Activated T-cell treated with anti-CD3 and anti-CD28 coated beads, Interleukin-2, amount 50 U/mL, for 24 hours (primary cell): Measurements from ENCODE around the gene SLC17A5.
"Not testable (repeated sequence)": the region's sequence is repeated elsewhere in the genome, so short reads cannot be mapped to it uniquely, and the experiment has no call there.

Experiments
- DNase-seq: peaks from one replicate; pipeline ENCODE4 v3.0.0-alpha.2; 2020
- H3K27ac Mint-ChIP-seq: 2 replicates; pipeline ENCODE4 v1.8.0; 2020; ENCODE audit warnings: mild to moderate bottlenecking, mixed read lengths
- H3K27me3 Mint-ChIP-seq: 2 replicates; pipeline ENCODE4 v1.8.0; 2020; ENCODE audit warnings: mixed read lengths
- H3K36me3 Mint-ChIP-seq: 2 replicates; pipeline ENCODE4 v1.8.0; 2020; ENCODE audit warnings: low read depth, mixed read lengths
- H3K4me1 Mint-ChIP-seq: 2 replicates; pipeline ENCODE4 v1.8.0; 2020; ENCODE audit warnings: low read depth, mixed read lengths
- H3K4me3 Mint-ChIP-seq: 2 replicates; pipeline ENCODE4 v1.8.0; 2020; ENCODE audit warnings: mild to moderate bottlenecking, moderate library complexity, mixed read lengths
- H3K9me3 Mint-ChIP-seq: 2 replicates; pipeline ENCODE4 v1.8.0; 2020; ENCODE audit warnings: mixed read lengths

Gene SLC17A5

DNA sequence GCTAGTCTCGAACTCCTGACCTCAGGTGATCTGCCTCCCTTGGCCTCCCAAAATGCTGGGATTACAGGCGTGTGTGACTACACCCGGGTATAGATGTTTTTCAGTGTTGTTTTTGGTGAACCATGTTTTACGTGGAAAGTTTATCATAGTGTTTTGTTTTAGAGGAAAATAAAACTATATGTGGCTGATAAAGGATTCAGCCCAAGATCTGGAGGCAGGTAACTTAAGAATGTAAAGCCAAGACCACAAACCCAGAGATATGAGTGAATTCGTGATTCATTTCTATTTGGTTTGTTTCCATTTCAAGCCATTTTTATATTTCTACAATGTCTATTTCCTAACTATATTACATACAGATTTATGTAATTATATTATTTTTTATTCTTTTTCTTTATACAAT is 26.1 kb upstream of the SLC17A5 start:
- H3K4me3 Mint-ChIP-seq, H3K36me3 Mint-ChIP-seq, H3K4me1 Mint-ChIP-seq, DNase-seq, H3K27ac Mint-ChIP-seq: not testable (repeated sequence)
- peaks cover 12% of the 10 kb centered on the region for H3K9me3 Mint-ChIP-seq
- H3K27me3 Mint-ChIP-seq = peaks cover 21% of the 10 kb centered on the region

- H3K27me3 Mint-ChIP-seq = peaks cover 20% of the 10 kb centered on the region
- H3K4me3 Mint-ChIP-seq = no peak overlapping the region
- peaks cover 11% of the 10 kb centered on the region for H3K9me3 Mint-ChIP-seq
- H3K4me1 Mint-ChIP-seq = peaks cover 3% of the 10 kb centered on the region
- DNase-seq = no peak
- no peak overlapping the region for H3K27ac Mint-ChIP-seq
- H3K36me3 Mint-ChIP-seq = no peaks in the 10 kb centered on the region
Measured at GRCh38 chr6:73679009-73679408, 25.2 kb upstream of the SLC17A5 start.

- peak; percentile 67 for DNase-seq
- Mint-ChIP-seq H3K4me1 (peaks cover 3% of the 10 kb centered on the region), H3K36me3 (no peaks in the 10 kb centered on the region), H3K9me3 (no peaks in the 10 kb centered on the region), H3K27me3 (peaks cover 27% of the 10 kb centered on the region), H3K27ac (no peak overlapping the region), H3K4me3 (no peak overlapping the region)
Measured at GRCh38 chr6:73675466-73676098, 21.8 kb upstream of the SLC17A5 start.

DNA sequence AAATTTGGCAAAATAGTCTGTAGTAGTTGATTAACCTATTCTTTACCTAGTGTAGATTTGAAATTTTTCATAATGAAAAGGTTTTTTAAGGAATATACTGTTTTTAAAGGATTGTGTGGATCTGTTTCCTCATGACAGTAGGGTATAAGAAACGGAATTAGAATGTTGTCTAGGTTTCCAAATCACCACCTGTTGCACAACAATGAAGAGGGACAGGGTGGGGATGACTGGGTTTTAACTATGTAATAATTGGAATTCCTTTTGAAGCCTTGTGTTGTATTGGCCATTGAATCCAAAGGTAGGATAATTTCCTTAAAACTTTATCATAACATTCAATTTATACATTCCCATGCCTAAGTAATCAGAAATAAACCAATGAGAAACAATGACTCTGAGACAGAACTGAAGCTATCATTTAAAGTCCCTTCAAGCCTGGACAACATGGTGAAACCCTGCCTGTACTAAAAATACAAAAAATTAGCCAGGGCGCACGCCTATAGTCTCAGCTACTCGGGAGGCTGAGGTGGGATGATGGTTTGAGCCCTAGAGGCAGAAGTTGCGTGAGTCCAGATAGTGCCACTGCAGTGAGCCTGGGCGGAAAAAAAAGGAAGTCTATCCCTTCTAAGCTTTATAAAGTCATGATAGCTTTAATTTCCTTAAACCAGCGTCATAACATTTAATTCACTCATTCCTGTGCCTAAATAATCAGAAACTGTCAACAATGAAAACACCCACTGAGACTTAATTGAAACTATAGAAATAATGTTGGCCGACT is 18.3 kb upstream of the SLC17A5 start:
- Mint-ChIP-seq H3K4me3 (no peak overlapping the region), H3K27me3 (peaks cover 36% of the 10 kb centered on the region), H3K27ac (no peak overlapping the region), H3K4me1 (peaks cover 6% of the 10 kb centered on the region), H3K9me3 (no peaks in the 10 kb centered on the region), H3K36me3 (no peaks in the 10 kb centered on the region)
- DNase-seq = no peak

DNA sequence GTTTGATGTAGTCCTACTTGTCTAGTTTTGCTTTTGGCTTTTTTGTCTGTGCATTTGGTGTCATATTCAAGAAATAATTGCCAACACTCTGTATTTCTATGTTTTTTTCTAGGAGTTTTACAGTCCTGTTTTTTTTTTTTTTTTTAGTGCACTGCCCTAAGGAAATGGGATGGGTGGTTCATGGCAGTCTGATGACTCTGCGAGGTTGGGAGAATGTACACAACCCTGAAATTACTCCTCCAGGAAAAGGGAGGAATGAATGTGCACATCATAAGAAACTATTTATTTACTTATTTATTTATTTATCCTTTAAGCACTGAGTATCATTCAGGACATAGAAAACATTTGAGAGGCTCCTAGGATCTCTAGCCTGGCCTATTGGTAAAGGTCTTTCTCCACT is 15.2 kb upstream of the SLC17A5 start:
- Mint-ChIP-seq H3K9me3 (no peaks in the 10 kb centered on the region), H3K27me3 (peaks cover 31% of the 10 kb centered on the region), H3K4me1 (peaks cover 14% of the 10 kb centered on the region), H3K4me3 (no peak overlapping the region), H3K36me3 (no peaks in the 10 kb centered on the region), H3K27ac (no peak overlapping the region)
- no peak for DNase-seq

DNA sequence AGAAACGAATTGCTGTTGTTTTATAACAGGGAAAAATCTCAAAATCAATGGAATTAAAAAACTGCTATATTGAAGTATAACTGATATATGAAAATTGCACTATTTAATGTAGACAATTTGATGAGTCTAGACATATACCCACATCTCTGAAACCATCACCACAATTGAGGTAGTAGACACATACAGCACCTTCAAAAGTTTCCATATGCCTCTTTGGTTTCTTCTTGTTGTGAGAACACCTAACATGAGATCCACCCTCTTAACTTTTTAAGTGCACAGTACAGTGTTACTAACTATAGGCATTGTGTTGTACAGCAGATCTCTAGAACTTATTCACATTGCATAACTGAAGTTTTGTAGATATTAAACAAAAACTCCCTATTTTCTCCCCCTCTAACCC is 14.0 kb upstream of the SLC17A5 start:
- Mint-ChIP-seq H3K4me1 (peaks cover 14% of the 10 kb centered on the region), H3K27me3 (peaks cover 31% of the 10 kb centered on the region), H3K9me3 (no peaks in the 10 kb centered on the region), H3K36me3 (no peaks in the 10 kb centered on the region), H3K4me3 (no peak overlapping the region), H3K27ac (no peak overlapping the region)
- no peak for DNase-seq

- peaks cover 14% of the 10 kb centered on the region for H3K4me1 Mint-ChIP-seq
- no peaks in the 10 kb centered on the region for H3K36me3 Mint-ChIP-seq
- peaks cover 19% of the 10 kb centered on the region for H3K27me3 Mint-ChIP-seq
- no peak overlapping the region for H3K4me3 Mint-ChIP-seq
- no peaks in the 10 kb centered on the region for H3K9me3 Mint-ChIP-seq
- no peak overlapping the region for H3K27ac Mint-ChIP-seq
- DNase-seq = no peak
Measured at GRCh38 chr6:73666393-73666792, 12.6 kb upstream of the SLC17A5 start.

DNA sequence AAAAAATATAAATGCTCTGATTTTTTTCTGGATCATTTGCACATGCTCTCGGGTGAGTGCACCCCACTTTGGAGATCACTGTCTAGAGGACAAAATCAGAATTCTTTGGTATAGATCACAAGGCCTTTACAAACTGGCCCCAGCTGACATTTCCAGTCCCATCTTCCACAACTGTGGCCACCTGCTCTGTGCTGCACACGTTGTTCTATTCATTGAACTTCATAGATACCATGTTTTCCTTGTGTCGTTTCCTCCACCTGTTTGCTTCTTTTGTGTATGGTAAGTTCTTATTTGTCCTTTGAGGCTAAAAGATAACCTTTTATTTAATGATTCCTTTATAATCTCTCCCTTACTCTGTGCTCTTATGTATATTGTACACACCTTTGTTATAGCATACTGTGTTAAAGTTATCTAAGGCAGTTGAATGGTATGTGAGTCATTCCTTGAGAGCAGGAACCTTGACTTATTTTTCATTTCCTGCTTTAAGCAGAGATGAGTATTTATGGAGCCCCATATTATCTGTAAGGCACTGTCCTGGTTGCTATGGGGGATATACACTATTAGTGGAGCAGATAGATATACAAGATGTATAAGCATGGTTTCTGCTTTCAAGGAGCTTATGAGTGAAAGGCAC is 12.0 kb upstream of the SLC17A5 start:
- no peak for DNase-seq
- H3K9me3 Mint-ChIP-seq = no peaks in the 10 kb centered on the region
- no peaks in the 10 kb centered on the region for H3K36me3 Mint-ChIP-seq
- no peak overlapping the region for H3K27ac Mint-ChIP-seq
- no peak overlapping the region for H3K4me3 Mint-ChIP-seq
- peaks cover 14% of the 10 kb centered on the region for H3K4me1 Mint-ChIP-seq
- peaks cover 13% of the 10 kb centered on the region for H3K27me3 Mint-ChIP-seq

GRCh38 chr6:73664701-73665100 is 10.9 kb upstream of the SLC17A5 start:
- Mint-ChIP-seq H3K9me3 (no peaks in the 10 kb centered on the region), H3K27me3 (peaks cover 3% of the 10 kb centered on the region), H3K27ac (no peak overlapping the region), H3K4me1 (peaks cover 14% of the 10 kb centered on the region), H3K36me3 (no peaks in the 10 kb centered on the region), H3K4me3 (no peak overlapping the region)
- no peak for DNase-seq

DNA sequence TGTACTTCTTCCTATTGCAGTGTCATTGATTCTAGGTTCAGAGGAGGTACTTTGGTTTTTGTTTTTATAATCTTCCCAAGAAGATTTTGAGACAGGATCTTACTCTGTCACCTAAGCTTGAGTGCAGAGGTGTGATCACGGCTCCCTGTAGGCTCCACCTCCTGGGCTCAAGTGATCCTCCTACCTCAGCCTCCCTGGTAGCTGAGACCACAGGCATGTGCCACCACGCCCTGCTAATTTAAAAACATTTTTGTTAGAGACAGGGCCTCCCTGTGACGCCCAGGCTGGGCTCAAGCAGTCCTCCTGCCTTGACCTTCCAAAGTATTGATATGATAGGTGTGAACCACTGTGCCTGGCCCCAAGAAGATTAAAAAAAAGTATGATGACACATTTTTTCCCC is 3.4 kb upstream of the SLC17A5 start:
- H3K27me3 Mint-ChIP-seq = no peaks in the 10 kb centered on the region
- H3K27ac Mint-ChIP-seq = peak overlapping the region; percentile 26
- H3K4me1 Mint-ChIP-seq = peaks cover 33% of the 10 kb centered on the region
- no peak overlapping the region for H3K4me3 Mint-ChIP-seq
- H3K36me3 Mint-ChIP-seq = peaks cover 12% of the 10 kb centered on the region
- no peaks in the 10 kb centered on the region for H3K9me3 Mint-ChIP-seq
- peak; percentile 38 for DNase-seq

DNA sequence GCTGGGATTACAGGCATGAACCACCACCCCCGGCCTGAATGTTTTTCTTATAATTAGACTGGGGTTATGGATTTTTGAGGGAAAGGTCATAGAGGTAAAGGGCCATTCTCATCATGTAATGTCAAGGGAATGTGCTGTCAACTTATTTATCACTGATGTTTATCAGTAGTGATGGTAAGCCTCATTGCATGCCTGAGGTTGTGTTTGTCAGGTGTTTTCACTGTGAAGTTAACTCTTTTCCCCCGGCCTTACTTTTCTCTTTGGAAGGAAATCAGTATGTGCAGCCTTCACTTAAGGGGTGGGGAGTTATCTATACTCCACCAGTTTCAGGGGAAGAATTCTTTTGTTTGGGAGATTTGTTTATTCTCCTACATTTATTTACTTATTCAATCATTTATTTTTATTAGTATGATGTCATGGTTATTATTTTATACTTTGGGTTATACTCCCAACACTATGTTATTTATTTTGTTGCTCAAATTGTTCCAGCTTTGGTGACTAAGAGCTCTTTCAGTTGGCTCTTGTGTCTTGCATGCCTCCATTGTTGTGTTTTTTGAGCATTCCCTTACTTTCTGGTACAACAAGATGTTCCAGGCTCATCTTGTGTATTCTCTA is 2.8 kb upstream of the SLC17A5 start:
- no peak overlapping the region for H3K4me3 Mint-ChIP-seq
- H3K9me3 Mint-ChIP-seq = no peaks in the 10 kb centered on the region
- peaks cover 37% of the 10 kb centered on the region for H3K4me1 Mint-ChIP-seq
- no peak overlapping the region for H3K27ac Mint-ChIP-seq
- no peaks in the 10 kb centered on the region for H3K27me3 Mint-ChIP-seq
- H3K36me3 Mint-ChIP-seq = peaks cover 12% of the 10 kb centered on the region
- DNase-seq = no peak

DNA sequence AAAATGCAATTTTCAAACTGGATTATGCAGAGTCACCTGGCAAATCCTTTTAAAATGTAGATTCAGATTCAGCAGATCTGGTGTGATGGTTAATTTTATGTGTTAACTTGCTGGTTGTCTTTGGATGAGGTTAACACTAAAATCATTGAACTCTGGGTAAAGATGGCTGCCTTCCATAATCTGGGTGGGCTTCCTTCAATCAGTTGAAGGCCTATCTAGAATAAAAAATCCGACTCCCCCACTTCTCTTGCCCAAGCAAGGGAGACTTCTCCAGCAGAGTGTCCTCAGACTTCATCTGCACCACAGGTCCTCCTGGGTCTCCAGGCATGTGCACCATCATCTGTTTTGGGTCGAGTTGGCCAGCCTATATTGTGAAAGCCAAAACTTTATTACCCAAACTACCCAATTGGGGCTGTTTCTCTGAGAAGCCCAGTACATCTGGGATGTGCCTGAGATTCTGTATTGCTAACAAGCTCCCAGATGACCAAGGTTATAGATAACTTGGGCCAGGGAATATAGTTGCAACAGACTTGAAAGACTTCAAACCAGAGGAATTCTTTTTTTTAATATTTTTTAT is 1.6 kb upstream of the SLC17A5 start:
- Mint-ChIP-seq H3K4me3 (peak overlapping the region; percentile 98), H3K4me1 (peaks cover 39% of the 10 kb centered on the region), H3K36me3 (peaks cover 15% of the 10 kb centered on the region), H3K27ac (peak overlapping the region; percentile 98), H3K27me3 (no peaks in the 10 kb centered on the region), H3K9me3 (no peaks in the 10 kb centered on the region)
- DNase-seq = no peak

DNA sequence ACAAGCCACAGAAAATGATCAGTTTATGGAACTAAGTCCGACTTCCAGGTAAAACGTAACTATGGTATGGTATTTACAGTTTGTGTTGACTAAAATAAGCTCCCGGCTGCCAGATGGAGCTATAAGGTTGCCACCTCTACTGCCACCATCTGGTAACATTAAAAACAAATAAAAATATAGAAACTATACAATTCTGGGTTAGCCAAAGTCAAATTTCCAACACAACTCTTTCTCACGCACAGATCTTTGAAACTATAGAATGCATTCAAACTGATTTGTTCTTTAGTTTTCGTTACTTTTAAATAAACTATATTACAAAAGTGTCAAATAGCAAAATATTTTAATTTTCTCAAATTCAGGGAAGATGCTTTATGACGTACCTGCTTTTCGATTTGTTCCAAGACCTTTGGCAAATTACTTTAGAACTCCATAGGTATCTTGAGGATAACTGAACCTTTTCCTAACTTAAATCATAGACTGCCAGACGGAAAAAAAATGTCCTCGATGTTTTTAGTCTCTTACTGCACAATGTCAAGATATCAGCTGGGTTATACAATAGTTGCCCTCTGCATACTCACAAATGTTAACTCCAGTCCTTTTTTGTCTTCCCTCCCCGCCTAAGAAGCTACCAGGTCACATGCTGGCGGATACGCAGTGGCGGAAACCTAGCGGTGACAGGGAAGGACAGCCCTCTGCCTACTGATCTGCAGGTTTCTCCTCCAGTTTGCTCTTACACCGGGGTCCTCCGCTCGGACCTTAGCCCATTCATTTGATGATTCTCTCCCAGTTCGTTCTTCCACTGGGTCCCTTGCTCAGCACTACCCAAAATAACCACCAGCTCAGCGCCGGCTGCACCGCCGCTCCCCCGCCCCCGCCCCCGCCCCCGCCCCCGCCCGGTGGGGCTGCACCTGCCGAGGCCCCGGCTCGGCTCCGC is 888 bp downstream of the SLC17A5 start:
- H3K4me3 Mint-ChIP-seq = peak overlapping the region; percentile 98
- DNase-seq = peak; percentile 73
- H3K9me3 Mint-ChIP-seq = no peaks in the 10 kb centered on the region
- peak overlapping the region; percentile 92 for H3K27ac Mint-ChIP-seq
- no peaks in the 10 kb centered on the region for H3K27me3 Mint-ChIP-seq
- H3K36me3 Mint-ChIP-seq = peaks cover 23% of the 10 kb centered on the region
- H3K4me1 Mint-ChIP-seq = peaks cover 38% of the 10 kb centered on the region

- H3K27ac Mint-ChIP-seq = no peak overlapping the region
- H3K4me1 Mint-ChIP-seq = peaks cover 32% of the 10 kb centered on the region
- no peaks in the 10 kb centered on the region for H3K27me3 Mint-ChIP-seq
- DNase-seq = no peak
- H3K9me3 Mint-ChIP-seq = no peaks in the 10 kb centered on the region
- H3K4me3 Mint-ChIP-seq = no peak overlapping the region
- H3K36me3 Mint-ChIP-seq = peaks cover 22% of the 10 kb centered on the region
Measured at GRCh38 chr6:73649783-73650182, 4.0 kb downstream of the SLC17A5 start.
